Osteocyte (in vitro differentiated cells): Measurements from ENCODE around the gene BIN1. TPM values are rescaled to one million over a fixed set of nuclear protein-coding genes. Genes with fewer than 3 reads are reported as not detected.

Source experiments
- DNase-seq: peaks from one replicate; pipeline ENCODE4 v3.0.0; 2021; ENCODE audit warnings: mixed read lengths; ENCODE audit not compliant: unreplicated experiment; ENCODE audit errors: extremely low spot score
- H3K27ac Mint-ChIP-seq: one replicate; pipeline ENCODE4 v1.8.0; 2021; ENCODE audit warnings: mild to moderate bottlenecking, mixed read lengths; ENCODE audit not compliant: unreplicated experiment
- H3K27me3 Mint-ChIP-seq: one replicate; pipeline ENCODE4 v1.8.0; 2021; ENCODE audit warnings: mixed read lengths; ENCODE audit not compliant: unreplicated experiment
- H3K36me3 Mint-ChIP-seq: one replicate; pipeline ENCODE4 v1.8.0; 2021; ENCODE audit warnings: mixed read lengths; ENCODE audit not compliant: unreplicated experiment
- H3K4me1 Mint-ChIP-seq: one replicate; pipeline ENCODE4 v1.8.0; 2021; ENCODE audit warnings: mixed read lengths; ENCODE audit not compliant: unreplicated experiment
- H3K4me3 Mint-ChIP-seq: one replicate; pipeline ENCODE4 v1.8.0; 2021; ENCODE audit warnings: mild to moderate bottlenecking, moderate library complexity, mixed read lengths; ENCODE audit not compliant: unreplicated experiment
- H3K9me3 Mint-ChIP-seq: one replicate; pipeline ENCODE4 v1.8.0; 2021; ENCODE audit warnings: mixed read lengths; ENCODE audit not compliant: unreplicated experiment
- total RNA-seq: library from RNA; stranded (reverse); gene quantifications from 2 replicates; pipeline ENCODE4 v1.2.1, GENCODE V29; 2021
- TF ChIP-seq, protein P1 (sequence below): fragments of 200-600 bp; sonication (generic); IDR thresholded peaks from 2 replicates; pipeline ENCODE4 v1.5.0; 2021; ENCODE audit warnings: antibody characterized with exemption, mild to moderate bottlenecking, moderate library complexity

Gene BIN1
- total RNA-seq, 1 donor from 2014 or later = 101 TPM

DNA sequence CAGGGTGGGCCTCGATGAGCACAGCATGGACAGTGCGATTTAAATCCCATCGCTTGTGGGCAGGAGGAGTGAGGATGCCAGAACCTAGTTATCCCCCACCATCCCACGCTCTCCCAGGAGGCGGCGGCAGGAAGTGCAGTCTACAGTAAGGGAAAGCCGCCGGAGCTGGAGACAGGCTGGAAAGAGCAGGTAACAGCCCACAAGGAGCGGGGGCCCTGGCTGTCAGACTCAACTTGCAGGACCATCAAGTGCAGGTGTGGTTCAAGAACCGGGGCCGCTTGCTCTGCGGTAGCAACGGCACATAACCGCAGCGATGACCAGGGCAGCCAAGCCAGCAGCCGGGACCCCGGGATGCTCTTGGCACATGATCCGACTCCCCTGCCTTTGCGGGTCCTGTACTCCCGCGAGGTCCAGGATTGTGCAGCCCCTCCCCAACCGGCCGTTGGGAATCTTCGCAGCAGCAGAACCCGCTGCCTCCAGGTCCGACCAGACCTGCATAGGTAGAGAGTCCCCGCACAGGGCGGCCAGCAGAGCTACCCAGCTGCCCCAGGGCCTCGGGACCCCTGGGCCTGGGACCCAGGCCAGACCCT, 82.1 kb downstream of the BIN1 start:
- Mint-ChIP-seq H3K36me3 (no peaks in the 10 kb centered on the region), H3K4me1 (peaks cover 17% of the 10 kb centered on the region), H3K27me3 (peaks cover 14% of the 10 kb centered on the region), H3K9me3 (no peaks in the 10 kb centered on the region), H3K27ac (no peak overlapping the region), H3K4me3 (peak overlapping the region; percentile 81)
- TF ChIP-seq, protein P1, sequence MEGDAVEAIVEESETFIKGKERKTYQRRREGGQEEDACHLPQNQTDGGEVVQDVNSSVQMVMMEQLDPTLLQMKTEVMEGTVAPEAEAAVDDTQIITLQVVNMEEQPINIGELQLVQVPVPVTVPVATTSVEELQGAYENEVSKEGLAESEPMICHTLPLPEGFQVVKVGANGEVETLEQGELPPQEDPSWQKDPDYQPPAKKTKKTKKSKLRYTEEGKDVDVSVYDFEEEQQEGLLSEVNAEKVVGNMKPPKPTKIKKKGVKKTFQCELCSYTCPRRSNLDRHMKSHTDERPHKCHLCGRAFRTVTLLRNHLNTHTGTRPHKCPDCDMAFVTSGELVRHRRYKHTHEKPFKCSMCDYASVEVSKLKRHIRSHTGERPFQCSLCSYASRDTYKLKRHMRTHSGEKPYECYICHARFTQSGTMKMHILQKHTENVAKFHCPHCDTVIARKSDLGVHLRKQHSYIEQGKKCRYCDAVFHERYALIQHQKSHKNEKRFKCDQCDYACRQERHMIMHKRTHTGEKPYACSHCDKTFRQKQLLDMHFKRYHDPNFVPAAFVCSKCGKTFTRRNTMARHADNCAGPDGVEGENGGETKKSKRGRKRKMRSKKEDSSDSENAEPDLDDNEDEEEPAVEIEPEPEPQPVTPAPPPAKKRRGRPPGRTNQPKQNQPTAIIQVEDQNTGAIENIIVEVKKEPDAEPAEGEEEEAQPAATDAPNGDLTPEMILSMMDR = peak; percentile 21
- peak; percentile 84 for DNase-seq

DNA sequence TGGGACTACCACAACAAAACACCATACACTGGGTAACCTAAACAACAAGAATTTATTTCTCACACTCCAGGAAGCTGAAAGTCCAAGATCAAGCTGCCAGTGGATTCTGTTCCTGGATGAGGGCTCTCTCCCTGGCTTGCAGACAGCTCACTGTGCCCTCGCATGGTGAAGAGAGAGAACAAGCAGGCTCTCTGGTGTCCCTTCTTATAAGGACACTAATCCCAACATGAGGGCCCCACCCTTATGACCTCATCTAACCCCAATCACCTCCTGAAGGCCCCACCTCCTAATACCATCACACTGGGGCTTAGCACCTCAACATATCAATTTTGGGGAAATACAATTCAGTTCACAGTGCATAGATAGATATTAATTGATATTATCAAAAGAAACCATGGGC, 83.5 kb downstream of the BIN1 start:
- H3K4me1 Mint-ChIP-seq = peaks cover 17% of the 10 kb centered on the region
- H3K9me3 Mint-ChIP-seq = no peaks in the 10 kb centered on the region
- no peaks in the 10 kb centered on the region for H3K36me3 Mint-ChIP-seq
- TF ChIP-seq, protein P1 = no peak
- H3K27ac Mint-ChIP-seq = no peak overlapping the region
- peak; percentile 34 for DNase-seq
- peaks cover 12% of the 10 kb centered on the region for H3K27me3 Mint-ChIP-seq
- H3K4me3 Mint-ChIP-seq = no peak overlapping the region

DNA sequence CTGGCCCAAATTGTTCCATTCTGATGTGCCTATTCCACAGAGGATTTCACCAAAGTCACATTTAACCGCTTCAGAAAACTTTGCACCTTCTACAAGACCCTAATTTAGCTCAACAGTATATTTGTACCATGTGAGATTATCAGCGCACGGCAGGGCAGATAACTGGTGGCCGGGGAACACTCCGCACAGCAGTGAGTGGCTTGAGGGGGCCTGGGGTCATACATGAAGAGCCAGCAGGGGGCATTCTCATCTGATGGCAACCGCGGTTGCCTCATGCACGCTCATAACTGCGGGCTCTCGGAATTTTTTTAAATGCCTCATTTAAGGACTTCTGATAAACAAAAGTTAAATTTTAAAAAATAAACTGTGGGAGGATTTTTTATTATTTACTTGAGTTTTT, 84.1 kb downstream of the BIN1 start:
- peak; percentile 46 for DNase-seq
- Mint-ChIP-seq H3K36me3 (no peaks in the 10 kb centered on the region), H3K4me3 (no peak overlapping the region), H3K4me1 (peaks cover 17% of the 10 kb centered on the region), H3K27ac (no peak overlapping the region), H3K27me3 (peaks cover 9% of the 10 kb centered on the region), H3K9me3 (no peaks in the 10 kb centered on the region)
- TF ChIP-seq, protein P1 = no peak

DNA sequence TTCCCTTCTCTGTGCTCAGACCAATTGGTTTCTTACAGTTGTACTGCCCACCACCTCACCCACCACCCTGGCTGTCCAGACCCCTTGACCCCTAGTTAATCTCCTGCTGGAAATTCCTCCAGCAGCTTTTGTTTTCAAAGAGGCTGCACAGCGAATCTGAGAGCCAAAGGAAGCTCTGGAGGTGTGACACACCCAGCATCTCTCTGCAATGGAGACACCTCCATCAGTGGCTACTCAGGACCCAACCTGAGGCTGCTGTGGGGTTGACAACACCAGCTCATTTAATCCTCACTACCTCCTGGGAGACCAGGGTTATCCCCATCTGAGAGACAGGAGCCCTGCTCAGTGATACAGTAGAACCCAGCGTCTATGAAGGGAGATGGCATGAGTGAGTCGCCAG, 86.4 kb downstream of the BIN1 start:
- TF ChIP-seq, protein P1 = no peak
- peak; percentile 38 for DNase-seq
- H3K4me1 Mint-ChIP-seq = peaks cover 10% of the 10 kb centered on the region
- no peaks in the 10 kb centered on the region for H3K9me3 Mint-ChIP-seq
- H3K36me3 Mint-ChIP-seq = no peaks in the 10 kb centered on the region
- peaks cover 12% of the 10 kb centered on the region for H3K27me3 Mint-ChIP-seq
- no peak overlapping the region for H3K27ac Mint-ChIP-seq
- H3K4me3 Mint-ChIP-seq = no peak overlapping the region

DNA sequence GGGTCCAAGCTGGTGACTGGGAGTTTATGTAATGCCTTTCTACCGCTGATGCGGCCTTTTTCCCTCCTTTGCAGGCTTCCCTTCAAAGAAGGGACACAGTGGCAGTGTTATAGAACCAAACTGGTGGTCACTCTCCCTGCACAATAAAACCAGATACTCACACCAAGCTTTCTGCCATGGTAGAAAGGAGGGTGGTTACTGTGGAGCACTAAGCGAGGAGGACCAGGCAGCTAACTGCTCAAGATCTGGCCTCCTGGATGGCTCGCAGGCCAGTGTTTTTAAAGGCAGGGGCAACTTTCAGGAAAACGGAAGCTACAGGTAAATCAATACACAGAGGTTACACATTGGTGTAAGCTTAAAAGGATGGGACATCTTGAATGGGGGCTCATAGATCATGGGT, 89.4 kb downstream of the BIN1 start:
- peak; percentile 66 for DNase-seq
- no peaks in the 10 kb centered on the region for H3K9me3 Mint-ChIP-seq
- TF ChIP-seq, protein P1 = no peak
- H3K27ac Mint-ChIP-seq = no peak overlapping the region
- peaks cover 15% of the 10 kb centered on the region for H3K4me1 Mint-ChIP-seq
- H3K4me3 Mint-ChIP-seq = no peak overlapping the region
- H3K27me3 Mint-ChIP-seq = peaks cover 21% of the 10 kb centered on the region
- no peaks in the 10 kb centered on the region for H3K36me3 Mint-ChIP-seq
